ENCODE data around the gene IGSF21. TPM values are rescaled to one million over a fixed set of nuclear protein-coding genes. Genes with fewer than 3 reads are reported as not detected.
A peak's percentile ranks its signal among the peaks of the same experiment; 100 is the strongest.

IGSF21 gene
- total RNA-seq, 1 donor from 2014 or later: not detected

GRCh38 chr1:18353992-18354391, 246.4 kb downstream of the IGSF21 start:
- no peak overlapping the region for H3K4me3 ChIP-seq (ENCODE audit: low read depth, low read length)
- TF ChIP-seq, protein P1, sequence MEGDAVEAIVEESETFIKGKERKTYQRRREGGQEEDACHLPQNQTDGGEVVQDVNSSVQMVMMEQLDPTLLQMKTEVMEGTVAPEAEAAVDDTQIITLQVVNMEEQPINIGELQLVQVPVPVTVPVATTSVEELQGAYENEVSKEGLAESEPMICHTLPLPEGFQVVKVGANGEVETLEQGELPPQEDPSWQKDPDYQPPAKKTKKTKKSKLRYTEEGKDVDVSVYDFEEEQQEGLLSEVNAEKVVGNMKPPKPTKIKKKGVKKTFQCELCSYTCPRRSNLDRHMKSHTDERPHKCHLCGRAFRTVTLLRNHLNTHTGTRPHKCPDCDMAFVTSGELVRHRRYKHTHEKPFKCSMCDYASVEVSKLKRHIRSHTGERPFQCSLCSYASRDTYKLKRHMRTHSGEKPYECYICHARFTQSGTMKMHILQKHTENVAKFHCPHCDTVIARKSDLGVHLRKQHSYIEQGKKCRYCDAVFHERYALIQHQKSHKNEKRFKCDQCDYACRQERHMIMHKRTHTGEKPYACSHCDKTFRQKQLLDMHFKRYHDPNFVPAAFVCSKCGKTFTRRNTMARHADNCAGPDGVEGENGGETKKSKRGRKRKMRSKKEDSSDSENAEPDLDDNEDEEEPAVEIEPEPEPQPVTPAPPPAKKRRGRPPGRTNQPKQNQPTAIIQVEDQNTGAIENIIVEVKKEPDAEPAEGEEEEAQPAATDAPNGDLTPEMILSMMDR (conservative IDR thresholded peaks at IDR 0.05; ENCODE audit: low read depth, low read length): no peak
- no peak for DNase-seq (ENCODE audit: low read depth)

DNA sequence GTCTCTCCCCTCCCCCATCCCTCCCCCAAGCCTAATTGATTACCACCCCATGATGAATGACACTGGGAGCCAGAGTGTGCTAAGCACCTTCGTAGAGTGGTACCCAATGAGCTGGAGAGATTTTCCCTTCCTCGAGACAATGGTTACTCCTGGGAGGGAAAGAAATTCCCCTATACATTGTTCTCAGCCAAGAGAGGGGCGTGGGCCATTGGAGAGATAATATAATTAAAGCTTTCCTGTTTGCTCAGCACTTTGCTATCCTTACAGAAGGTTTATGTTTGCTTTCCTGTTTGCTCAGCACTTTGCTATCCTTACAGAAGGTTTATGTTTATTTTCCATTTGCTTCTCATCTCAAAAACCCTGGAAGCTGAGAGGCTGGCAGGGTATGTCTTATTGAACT, 247.0 kb downstream of the IGSF21 start:
- no peak for DNase-seq (ENCODE audit: low read depth)
- H3K4me3 ChIP-seq (ENCODE audit: low read depth, low read length): no peak overlapping the region
- TF ChIP-seq, protein P1 (conservative IDR thresholded peaks at IDR 0.05; ENCODE audit: low read depth, low read length): no peak

GRCh38 chr1:18357622-18358230, 250.1 kb downstream of the IGSF21 start:
- no peak overlapping the region for H3K4me3 ChIP-seq (ENCODE audit: low read depth, low read length)
- DNase-seq (ENCODE audit: low read depth): no peak
- TF ChIP-seq, protein P1 (conservative IDR thresholded peaks at IDR 0.05; ENCODE audit: low read depth, low read length): no peak

- no peak overlapping the region for H3K4me3 ChIP-seq (ENCODE audit: low read depth, low read length)
- TF ChIP-seq, protein P1 (conservative IDR thresholded peaks at IDR 0.05; ENCODE audit: low read depth, low read length): no peak
- no peak for DNase-seq (ENCODE audit: low read depth)
Observed at GRCh38 chr1:18358600-18358999, 251.0 kb downstream of the IGSF21 start.

DNA sequence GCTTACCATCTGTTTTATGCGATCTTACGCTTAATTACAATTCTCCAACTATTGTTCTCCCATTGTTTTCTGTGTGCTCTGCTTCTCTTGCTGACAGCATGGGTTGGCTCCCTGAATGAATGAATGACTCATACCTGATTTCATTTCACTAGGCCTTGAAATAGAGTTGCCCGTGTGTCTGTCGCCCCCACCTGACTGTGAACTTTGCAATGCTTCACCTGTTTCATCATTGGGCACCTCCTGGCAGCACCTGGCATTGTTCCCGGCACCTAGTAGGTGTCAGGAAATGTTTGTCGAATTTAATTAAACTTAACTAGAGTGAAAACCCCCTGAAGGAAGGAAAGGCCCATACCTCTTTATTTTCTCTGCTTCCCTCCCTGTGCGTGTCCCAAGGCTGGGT, 252.7 kb downstream of the IGSF21 start:
- no peak for DNase-seq (ENCODE audit: low read depth)
- TF ChIP-seq, protein P1 (conservative IDR thresholded peaks at IDR 0.05; ENCODE audit: low read depth, low read length): peak; percentile 52
- no peak overlapping the region for H3K4me3 ChIP-seq (ENCODE audit: low read depth, low read length)

DNA sequence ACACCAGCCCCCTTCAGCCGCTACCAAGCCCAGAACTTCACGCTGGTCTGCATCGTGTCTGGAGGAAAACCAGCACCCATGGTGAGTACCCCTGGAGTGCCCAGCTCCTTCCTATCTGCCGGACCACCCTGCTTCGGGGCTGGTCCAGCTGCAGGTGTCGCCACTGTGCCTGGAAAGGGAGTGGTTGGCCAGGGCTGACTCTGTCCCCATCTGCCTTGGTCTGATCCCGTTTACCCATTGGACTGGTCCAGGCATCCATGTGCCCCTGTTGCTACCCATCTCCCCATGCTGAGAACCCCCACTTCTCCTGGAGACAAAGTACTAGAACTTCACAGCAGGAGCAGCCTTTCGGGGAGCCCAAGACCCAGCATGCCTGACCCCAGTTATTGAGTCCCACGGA, 254.6 kb downstream of the IGSF21 start:
- no peak for DNase-seq (ENCODE audit: low read depth)
- TF ChIP-seq, protein P1 (conservative IDR thresholded peaks at IDR 0.05; ENCODE audit: low read depth, low read length): no peak
- H3K4me3 ChIP-seq (ENCODE audit: low read depth, low read length): no peak overlapping the region

DNA sequence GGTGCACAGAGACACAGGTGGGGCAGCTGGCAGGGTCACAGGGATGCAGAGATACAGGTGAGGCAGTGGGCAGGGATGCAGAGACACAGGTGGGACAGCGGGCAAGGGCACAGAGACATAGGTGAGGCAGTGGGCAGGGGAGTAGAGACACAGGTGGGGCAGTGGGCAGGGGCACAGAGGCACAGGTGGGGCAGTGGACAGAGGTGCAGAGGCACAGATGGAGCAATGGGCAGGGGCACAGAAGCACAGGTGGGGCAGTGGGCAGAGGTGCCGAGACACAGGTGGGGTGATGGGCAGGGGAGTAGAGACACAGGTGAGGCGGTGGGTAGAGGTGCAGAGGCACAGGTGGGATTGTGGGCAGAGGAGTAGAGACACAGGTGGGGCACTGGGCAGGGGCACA, 255.8 kb downstream of the IGSF21 start:
- TF ChIP-seq, protein P1 (conservative IDR thresholded peaks at IDR 0.05; ENCODE audit: low read depth, low read length): no peak
- H3K4me3 ChIP-seq (ENCODE audit: low read depth, low read length): no peak overlapping the region

More for the DNA sequence above, 255.8 kb downstream of the IGSF21 start:
- DNase-seq (ENCODE audit: low read depth): no peak
